Measurements from ENCODE around the gene TPPP2.

GRCh38 chr14:21003788-21004346 is 26.1 kb upstream of the TPPP2 start:
- TF ChIP-seq CTCF (IDR thresholded peaks at IDR 0.05; ENCODE audit: low read depth, low read length, missing input control) (no peak), GABPA (IDR thresholded peaks at IDR 0.05 in 1 of 2, conservative IDR thresholded peaks at IDR 0.05 in 1 of 2) (no peak), FOXA1 (IDR thresholded peaks at IDR 0.05) (no peak), RAD21 (IDR thresholded peaks at IDR 0.05) (no peak), NR2F2 (IDR thresholded peaks at IDR 0.05) (no peak), JUND (IDR thresholded peaks at IDR 0.05) (no peak), TAF1 (conservative IDR thresholded peaks at IDR 0.05) (no peak)
- TF ChIP-seq, protein P1, sequence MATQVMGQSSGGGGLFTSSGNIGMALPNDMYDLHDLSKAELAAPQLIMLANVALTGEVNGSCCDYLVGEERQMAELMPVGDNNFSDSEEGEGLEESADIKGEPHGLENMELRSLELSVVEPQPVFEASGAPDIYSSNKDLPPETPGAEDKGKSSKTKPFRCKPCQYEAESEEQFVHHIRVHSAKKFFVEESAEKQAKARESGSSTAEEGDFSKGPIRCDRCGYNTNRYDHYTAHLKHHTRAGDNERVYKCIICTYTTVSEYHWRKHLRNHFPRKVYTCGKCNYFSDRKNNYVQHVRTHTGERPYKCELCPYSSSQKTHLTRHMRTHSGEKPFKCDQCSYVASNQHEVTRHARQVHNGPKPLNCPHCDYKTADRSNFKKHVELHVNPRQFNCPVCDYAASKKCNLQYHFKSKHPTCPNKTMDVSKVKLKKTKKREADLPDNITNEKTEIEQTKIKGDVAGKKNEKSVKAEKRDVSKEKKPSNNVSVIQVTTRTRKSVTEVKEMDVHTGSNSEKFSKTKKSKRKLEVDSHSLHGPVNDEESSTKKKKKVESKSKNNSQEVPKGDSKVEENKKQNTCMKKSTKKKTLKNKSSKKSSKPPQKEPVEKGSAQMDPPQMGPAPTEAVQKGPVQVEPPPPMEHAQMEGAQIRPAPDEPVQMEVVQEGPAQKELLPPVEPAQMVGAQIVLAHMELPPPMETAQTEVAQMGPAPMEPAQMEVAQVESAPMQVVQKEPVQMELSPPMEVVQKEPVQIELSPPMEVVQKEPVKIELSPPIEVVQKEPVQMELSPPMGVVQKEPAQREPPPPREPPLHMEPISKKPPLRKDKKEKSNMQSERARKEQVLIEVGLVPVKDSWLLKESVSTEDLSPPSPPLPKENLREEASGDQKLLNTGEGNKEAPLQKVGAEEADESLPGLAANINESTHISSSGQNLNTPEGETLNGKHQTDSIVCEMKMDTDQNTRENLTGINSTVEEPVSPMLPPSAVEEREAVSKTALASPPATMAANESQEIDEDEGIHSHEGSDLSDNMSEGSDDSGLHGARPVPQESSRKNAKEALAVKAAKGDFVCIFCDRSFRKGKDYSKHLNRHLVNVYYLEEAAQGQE (IDR thresholded peaks at IDR 0.05), result no peak
- TF ChIP-seq, protein P2, sequence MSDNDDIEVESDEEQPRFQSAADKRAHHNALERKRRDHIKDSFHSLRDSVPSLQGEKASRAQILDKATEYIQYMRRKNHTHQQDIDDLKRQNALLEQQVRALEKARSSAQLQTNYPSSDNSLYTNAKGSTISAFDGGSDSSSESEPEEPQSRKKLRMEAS (IDR thresholded peaks at IDR 0.05), result no peak

Measured in liver (tissue), 3 donors.